WTC11 (cell line): Measurements from ENCODE around the gene PAPLN. TPM values are rescaled to one million over a fixed set of nuclear protein-coding genes. Genes with fewer than 3 reads are reported as not detected.

Experiments used
- ATAC-seq: fragments of 200-7000 bp; cut with Tn5 transposase; 2 replicates; pipeline ENCODE4 v1.10.0; 2021; ENCODE audit warnings: mild to moderate bottlenecking, moderate library complexity
- CTCF ChIA-PET: fragments of 300-600 bp; sonication (Branson Sonifier 250); formaldehyde crosslinking; loops from one replicate; lab custom pipeline; 2021; ENCODE audit warnings: antibody characterized with exemption; lab: Charles Lee
- POLR2A ChIA-PET: fragments of 350-600 bp; sonication (Branson Sonifier 250); formaldehyde crosslinking; loops from one replicate; lab custom pipeline; 2021; ENCODE audit warnings: antibody characterized with exemption; lab: Charles Lee
- DNase-seq: peaks from one replicate; pipeline ENCODE4 v3.0.0; 2021; ENCODE audit warnings: low spot score
- H3K27ac Mint-ChIP-seq: 2 replicates; pipeline ENCODE4 v1.8.0; 2021; ENCODE audit warnings: mixed read lengths
- H3K27me3 Mint-ChIP-seq: 2 replicates; pipeline ENCODE4 v1.8.0; 2021; ENCODE audit warnings: low read depth, mild to moderate bottlenecking, moderate library complexity, mixed read lengths
- H3K36me3 Mint-ChIP-seq: 2 replicates; pipeline ENCODE4 v1.8.0; 2021; ENCODE audit warnings: mixed read lengths
- H3K4me1 Mint-ChIP-seq: 2 replicates; pipeline ENCODE4 v1.8.0; 2022; ENCODE audit warnings: mixed read lengths
- H3K4me3 Mint-ChIP-seq: 2 replicates; pipeline ENCODE4 v1.8.0; 2021; ENCODE audit warnings: mild to moderate bottlenecking, moderate library complexity, mixed read lengths
- H3K9me3 Mint-ChIP-seq: 2 replicates; pipeline ENCODE4 v1.8.0; 2021; ENCODE audit warnings: mixed read lengths
- CBFB ChIP-seq: sonication (generic); formaldehyde crosslinking; IDR thresholded peaks from 2 replicates; pipeline ENCODE4 v1.8.1; 2022; ENCODE audit warnings: mild to moderate bottlenecking, low read depth, missing genetic modification reagents
- ELF4 ChIP-seq: sonication (generic); formaldehyde crosslinking; IDR thresholded peaks from 2 replicates; pipeline ENCODE4 v1.8.1; 2022; ENCODE audit warnings: low read depth, mild to moderate bottlenecking, moderate library complexity, missing genetic modification reagents
- FOXK1 ChIP-seq: sonication (generic); formaldehyde crosslinking; IDR thresholded peaks from 2 replicates; pipeline ENCODE4 v1.8.0; 2022; ENCODE audit warnings: mild to moderate bottlenecking, moderate library complexity, missing genetic modification reagents
- GRHL2 ChIP-seq: fragments of 250-450 bp; sonication (Bioruptor Pico); IDR thresholded peaks from 2 replicates; pipeline ENCODE4 v1.8.0; 2022; ENCODE audit warnings: mild to moderate bottlenecking, moderate library complexity; ENCODE audit not compliant: insufficient replicate concordance, severe bottlenecking
- HMGA2 ChIP-seq: fragments of 250-450 bp; sonication (Bioruptor Pico); IDR thresholded peaks from 2 replicates; pipeline ENCODE4 v1.4.0; 2021; ENCODE audit warnings: mild to moderate bottlenecking, moderate library complexity
- JAZF1 ChIP-seq: fragments of 250-450 bp; sonication (Bioruptor Pico); IDR thresholded peaks from 2 replicates; pipeline ENCODE4 v1.9.0; 2021; ENCODE audit warnings: moderate library complexity, mild to moderate bottlenecking, inconsistent platforms
- NR3C1 ChIP-seq: sonication (generic); formaldehyde crosslinking; conservative IDR thresholded peaks from 2 replicates; pipeline ENCODE4 v1.8.1; 2023; ENCODE audit warnings: low read depth, mild to moderate bottlenecking, missing genetic modification reagents
- PRRX2 ChIP-seq: fragments of 250-450 bp; sonication (Bioruptor Pico); IDR thresholded peaks from 2 replicates; pipeline ENCODE4 v1.8.0; 2021; ENCODE audit warnings: mild to moderate bottlenecking
- RELA ChIP-seq: sonication (generic); formaldehyde crosslinking; IDR thresholded peaks from 2 replicates; pipeline ENCODE4 v1.8.1; 2022; ENCODE audit warnings: missing genetic modification reagents, mild to moderate bottlenecking, borderline replicate concordance
- ZNF219 ChIP-seq: sonication (generic); formaldehyde crosslinking; IDR thresholded peaks from 2 replicates; pipeline ENCODE4 v1.8.0; 2023; ENCODE audit warnings: missing genetic modification reagents, mild to moderate bottlenecking, borderline replicate concordance
- ZNF396 ChIP-seq: fragments of 250-450 bp; sonication (Bioruptor Pico); IDR thresholded peaks from 2 replicates; pipeline ENCODE4 v1.8.0; 2021; ENCODE audit warnings: mild to moderate bottlenecking, moderate library complexity, borderline replicate concordance
- ZNF423 ChIP-seq: fragments of 250-450 bp; sonication (Bioruptor Pico); IDR thresholded peaks from 2 replicates; pipeline ENCODE4 v2.1.2; 2022; ENCODE audit warnings: mild to moderate bottlenecking, moderate library complexity
- total RNA-seq: library from RNA; stranded (reverse); gene quantifications from 3 replicates; pipeline ENCODE4 v1.2.3, GENCODE V29; 2021
- TF ChIP-seq, protein P1 (sequence below): sonication (generic); formaldehyde crosslinking; IDR thresholded peaks from 2 replicates; pipeline ENCODE4 v1.8.1; 2023; ENCODE audit warnings: mild to moderate bottlenecking, moderate library complexity, missing genetic modification reagents
- TF ChIP-seq, protein P2 (sequence below): sonication (generic); formaldehyde crosslinking; IDR thresholded peaks from 2 replicates; pipeline ENCODE4 v1.8.1; 2023; ENCODE audit warnings: mild to moderate bottlenecking, missing genetic modification reagents, moderate library complexity
- TF ChIP-seq, protein P3 (sequence below): fragments of 250-450 bp; sonication (Bioruptor Pico); IDR thresholded peaks from 2 replicates; pipeline ENCODE4 v1.9.0; 2021; ENCODE audit warnings: moderate library complexity, mild to moderate bottlenecking, inconsistent platforms, borderline replicate concordance
- TF ChIP-seq, protein P4 (sequence below): fragments of 250-450 bp; sonication (Bioruptor Pico); conservative IDR thresholded peaks from 2 replicates; pipeline ENCODE4 v1.9.0; 2021; ENCODE audit warnings: mild to moderate bottlenecking
- TF ChIP-seq, protein P5 (sequence below): fragments of 250-450 bp; sonication (Bioruptor Pico); IDR thresholded peaks from 2 replicates; pipeline ENCODE4 v1.9.0; 2021; ENCODE audit warnings: mild to moderate bottlenecking, borderline replicate concordance
- TF ChIP-seq, protein P6 (sequence below): sonication (generic); formaldehyde crosslinking; IDR thresholded peaks from 2 replicates; pipeline ENCODE4 v1.8.1; 2022; ENCODE audit warnings: low read depth, mild to moderate bottlenecking, moderate library complexity, missing genetic modification reagents, borderline replicate concordance
- TF ChIP-seq, protein P7 (sequence below): sonication (generic); formaldehyde crosslinking; IDR thresholded peaks from 2 replicates; pipeline ENCODE4 v1.8.0; 2022; ENCODE audit warnings: mild to moderate bottlenecking, missing genetic modification reagents
- TF ChIP-seq, protein P8 (sequence below): sonication (generic); formaldehyde crosslinking; conservative IDR thresholded peaks from 2 replicates; pipeline ENCODE4 v1.8.1; 2022; ENCODE audit warnings: mild to moderate bottlenecking, missing genetic modification reagents

Gene PAPLN
- total RNA-seq, 1 experiment from 2014 or later = 9.3 TPM

DNA sequence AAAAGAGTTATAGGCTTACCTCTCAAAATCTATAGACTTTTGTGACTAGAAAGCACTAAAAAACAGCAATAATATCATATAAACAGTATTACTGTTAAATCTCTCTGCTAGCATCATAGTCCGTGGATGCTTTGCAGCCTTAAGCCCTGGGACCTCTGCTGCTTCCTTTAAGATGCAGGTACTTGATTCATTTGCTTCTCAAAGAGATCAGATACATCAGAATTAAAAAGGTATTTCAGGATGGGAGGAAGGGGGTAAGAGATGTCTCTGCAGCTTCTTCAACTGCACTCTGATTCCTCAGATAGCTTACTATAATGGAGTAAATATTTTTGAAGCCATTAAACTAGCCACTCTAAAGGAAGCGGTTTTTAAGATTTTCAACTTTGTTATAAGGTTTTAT lies 49.3 kb downstream of the PAPLN start:
- TF ChIP-seq, protein P1, sequence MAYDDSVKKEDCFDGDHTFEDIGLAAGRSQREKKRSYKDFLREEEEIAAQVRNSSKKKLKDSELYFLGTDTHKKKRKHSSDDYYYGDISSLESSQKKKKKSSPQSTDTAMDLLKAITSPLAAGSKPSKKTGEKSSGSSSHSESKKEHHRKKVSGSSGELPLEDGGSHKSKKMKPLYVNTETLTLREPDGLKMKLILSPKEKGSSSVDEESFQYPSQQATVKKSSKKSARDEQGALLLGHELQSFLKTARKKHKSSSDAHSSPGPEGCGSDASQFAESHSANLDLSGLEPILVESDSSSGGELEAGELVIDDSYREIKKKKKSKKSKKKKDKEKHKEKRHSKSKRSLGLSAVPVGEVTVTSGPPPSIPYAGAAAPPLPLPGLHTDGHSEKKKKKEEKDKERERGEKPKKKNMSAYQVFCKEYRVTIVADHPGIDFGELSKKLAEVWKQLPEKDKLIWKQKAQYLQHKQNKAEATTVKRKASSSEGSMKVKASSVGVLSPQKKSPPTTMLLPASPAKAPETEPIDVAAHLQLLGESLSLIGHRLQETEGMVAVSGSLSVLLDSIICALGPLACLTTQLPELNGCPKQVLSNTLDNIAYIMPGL = no peak
- TF ChIP-seq ZNF219 (CRISPR knock-in tag) = no peak
- TF ChIP-seq, protein P2, sequence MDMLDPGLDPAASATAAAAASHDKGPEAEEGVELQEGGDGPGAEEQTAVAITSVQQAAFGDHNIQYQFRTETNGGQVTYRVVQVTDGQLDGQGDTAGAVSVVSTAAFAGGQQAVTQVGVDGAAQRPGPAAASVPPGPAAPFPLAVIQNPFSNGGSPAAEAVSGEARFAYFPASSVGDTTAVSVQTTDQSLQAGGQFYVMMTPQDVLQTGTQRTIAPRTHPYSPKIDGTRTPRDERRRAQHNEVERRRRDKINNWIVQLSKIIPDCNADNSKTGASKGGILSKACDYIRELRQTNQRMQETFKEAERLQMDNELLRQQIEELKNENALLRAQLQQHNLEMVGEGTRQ (CRISPR knock-in tag) = no peak
- TF ChIP-seq, protein P3, sequence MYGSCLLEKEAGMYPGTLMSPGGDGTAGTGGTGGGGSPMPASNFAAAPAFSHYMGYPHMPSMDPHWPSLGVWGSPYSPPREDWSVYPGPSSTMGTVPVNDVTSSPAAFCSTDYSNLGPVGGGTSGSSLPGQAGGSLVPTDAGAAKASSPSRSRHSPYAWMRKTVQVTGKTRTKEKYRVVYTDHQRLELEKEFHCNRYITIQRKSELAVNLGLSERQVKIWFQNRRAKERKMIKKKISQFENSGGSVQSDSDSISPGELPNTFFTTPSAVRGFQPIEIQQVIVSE (CRISPR knock-in tag) = no peak
- TF ChIP-seq FOXK1 (CRISPR knock-in tag) = no peak
- TF ChIP-seq, protein P4, sequence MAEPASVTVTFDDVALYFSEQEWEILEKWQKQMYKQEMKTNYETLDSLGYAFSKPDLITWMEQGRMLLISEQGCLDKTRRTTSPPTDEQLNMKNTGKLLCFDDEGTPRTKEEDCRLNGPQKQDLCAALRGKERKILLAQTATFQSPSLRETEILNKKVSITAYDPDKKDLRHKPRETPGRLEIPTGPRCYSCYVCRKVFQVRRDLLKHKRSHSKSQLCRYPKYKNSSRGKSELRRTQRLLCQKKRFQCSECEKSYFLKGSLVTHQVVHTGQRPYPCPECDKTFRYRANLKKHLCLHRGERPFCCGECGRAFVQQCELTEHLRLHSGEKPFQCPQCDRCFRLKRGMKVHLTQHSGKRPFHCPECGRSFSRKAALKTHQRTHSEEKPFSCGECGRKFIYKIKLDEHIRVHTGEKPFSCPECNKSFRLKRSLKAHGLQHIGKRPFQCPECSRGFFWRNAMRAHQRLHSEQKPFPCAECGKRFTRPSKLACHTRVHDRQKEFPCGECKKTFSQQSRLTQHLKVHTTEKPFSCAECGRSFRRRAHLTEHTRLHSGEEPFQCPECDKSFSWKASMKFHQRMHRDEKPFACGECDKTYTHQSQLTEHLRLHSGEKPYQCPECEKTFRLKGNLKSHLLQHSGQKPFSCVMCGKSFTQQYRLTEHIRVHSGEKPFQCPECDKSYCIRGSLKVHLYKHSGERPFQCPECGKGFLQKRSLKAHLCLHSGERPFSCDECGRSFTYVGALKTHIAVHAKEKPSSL (CRISPR knock-in tag) = no peak

DNA sequence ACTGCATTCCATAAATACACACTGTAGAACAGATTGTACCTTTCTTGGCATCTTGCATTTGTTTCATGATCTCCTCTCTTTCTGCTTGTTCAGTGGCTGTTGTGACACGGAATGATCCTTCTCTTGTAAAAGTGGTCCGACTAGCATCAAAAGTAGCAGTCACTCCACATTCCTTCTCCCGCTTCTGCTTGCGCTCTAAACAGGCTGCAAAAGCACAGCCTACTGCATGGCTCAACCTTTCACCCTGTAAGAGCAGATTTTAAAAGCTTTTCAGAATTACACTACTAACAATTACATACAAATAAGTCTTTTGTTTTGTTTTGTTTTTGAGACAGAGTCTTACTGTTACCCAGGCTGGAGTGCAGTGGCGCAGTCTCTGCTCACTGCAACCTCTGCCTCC lies 49.8 kb downstream of the PAPLN start:
- peak; percentile 25 for ATAC-seq
- Mint-ChIP-seq H3K27ac (peak overlapping the region; percentile 67), H3K4me1 (peaks cover 66% of the 10 kb centered on the region), H3K4me3 (peak overlapping the region; percentile 12), H3K9me3 (no peaks in the 10 kb centered on the region), H3K36me3 (peaks cover 22% of the 10 kb centered on the region), H3K27me3 (peaks cover 14% of the 10 kb centered on the region)
- ChIA-PET CTCF (interaction anchor here (1.6 to 3.0 kb wide), 4 partner anchors 9 to 171 kb away, joined by 6 to 23 read pairs (median 12); partner anchors contain the start of gene NUMB), POLR2A (interaction anchor here (0.8 kb wide), 1 partner anchor 204 kb away, joined by 3 read pairs; the partner anchor contains the start of gene RIOX1)
- DNase-seq = no peak
- no peak for TF ChIP-seq ELF4 (CRISPR knock-in tag)
- TF ChIP-seq, protein P5, sequence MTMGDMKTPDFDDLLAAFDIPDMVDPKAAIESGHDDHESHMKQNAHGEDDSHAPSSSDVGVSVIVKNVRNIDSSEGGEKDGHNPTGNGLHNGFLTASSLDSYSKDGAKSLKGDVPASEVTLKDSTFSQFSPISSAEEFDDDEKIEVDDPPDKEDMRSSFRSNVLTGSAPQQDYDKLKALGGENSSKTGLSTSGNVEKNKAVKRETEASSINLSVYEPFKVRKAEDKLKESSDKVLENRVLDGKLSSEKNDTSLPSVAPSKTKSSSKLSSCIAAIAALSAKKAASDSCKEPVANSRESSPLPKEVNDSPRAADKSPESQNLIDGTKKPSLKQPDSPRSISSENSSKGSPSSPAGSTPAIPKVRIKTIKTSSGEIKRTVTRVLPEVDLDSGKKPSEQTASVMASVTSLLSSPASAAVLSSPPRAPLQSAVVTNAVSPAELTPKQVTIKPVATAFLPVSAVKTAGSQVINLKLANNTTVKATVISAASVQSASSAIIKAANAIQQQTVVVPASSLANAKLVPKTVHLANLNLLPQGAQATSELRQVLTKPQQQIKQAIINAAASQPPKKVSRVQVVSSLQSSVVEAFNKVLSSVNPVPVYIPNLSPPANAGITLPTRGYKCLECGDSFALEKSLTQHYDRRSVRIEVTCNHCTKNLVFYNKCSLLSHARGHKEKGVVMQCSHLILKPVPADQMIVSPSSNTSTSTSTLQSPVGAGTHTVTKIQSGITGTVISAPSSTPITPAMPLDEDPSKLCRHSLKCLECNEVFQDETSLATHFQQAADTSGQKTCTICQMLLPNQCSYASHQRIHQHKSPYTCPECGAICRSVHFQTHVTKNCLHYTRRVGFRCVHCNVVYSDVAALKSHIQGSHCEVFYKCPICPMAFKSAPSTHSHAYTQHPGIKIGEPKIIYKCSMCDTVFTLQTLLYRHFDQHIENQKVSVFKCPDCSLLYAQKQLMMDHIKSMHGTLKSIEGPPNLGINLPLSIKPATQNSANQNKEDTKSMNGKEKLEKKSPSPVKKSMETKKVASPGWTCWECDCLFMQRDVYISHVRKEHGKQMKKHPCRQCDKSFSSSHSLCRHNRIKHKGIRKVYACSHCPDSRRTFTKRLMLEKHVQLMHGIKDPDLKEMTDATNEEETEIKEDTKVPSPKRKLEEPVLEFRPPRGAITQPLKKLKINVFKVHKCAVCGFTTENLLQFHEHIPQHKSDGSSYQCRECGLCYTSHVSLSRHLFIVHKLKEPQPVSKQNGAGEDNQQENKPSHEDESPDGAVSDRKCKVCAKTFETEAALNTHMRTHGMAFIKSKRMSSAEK (CRISPR knock-in tag) = no peak
- TF ChIP-seq, protein P6, sequence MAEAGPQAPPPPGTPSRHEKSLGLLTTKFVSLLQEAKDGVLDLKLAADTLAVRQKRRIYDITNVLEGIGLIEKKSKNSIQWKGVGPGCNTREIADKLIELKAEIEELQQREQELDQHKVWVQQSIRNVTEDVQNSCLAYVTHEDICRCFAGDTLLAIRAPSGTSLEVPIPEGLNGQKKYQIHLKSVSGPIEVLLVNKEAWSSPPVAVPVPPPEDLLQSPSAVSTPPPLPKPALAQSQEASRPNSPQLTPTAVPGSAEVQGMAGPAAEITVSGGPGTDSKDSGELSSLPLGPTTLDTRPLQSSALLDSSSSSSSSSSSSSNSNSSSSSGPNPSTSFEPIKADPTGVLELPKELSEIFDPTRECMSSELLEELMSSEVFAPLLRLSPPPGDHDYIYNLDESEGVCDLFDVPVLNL (CRISPR knock-in tag) = no peak
- no peak for TF ChIP-seq ZNF219 (CRISPR knock-in tag)
- TF ChIP-seq HMGA2 = no peak
- TF ChIP-seq, protein P7, sequence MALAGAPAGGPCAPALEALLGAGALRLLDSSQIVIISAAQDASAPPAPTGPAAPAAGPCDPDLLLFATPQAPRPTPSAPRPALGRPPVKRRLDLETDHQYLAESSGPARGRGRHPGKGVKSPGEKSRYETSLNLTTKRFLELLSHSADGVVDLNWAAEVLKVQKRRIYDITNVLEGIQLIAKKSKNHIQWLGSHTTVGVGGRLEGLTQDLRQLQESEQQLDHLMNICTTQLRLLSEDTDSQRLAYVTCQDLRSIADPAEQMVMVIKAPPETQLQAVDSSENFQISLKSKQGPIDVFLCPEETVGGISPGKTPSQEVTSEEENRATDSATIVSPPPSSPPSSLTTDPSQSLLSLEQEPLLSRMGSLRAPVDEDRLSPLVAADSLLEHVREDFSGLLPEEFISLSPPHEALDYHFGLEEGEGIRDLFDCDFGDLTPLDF (CRISPR knock-in tag) = no peak
- no peak for TF ChIP-seq ZNF396 (CRISPR knock-in tag)
- no peak for TF ChIP-seq NR3C1 (CRISPR knock-in tag)
- TF ChIP-seq, protein P8, sequence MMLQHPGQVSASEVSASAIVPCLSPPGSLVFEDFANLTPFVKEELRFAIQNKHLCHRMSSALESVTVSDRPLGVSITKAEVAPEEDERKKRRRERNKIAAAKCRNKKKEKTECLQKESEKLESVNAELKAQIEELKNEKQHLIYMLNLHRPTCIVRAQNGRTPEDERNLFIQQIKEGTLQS = no peak
- TF ChIP-seq, protein P3 (CRISPR knock-in tag) = no peak
- TF ChIP-seq JAZF1 = no peak
- no peak for TF ChIP-seq FOXK1 (CRISPR knock-in tag)
- TF ChIP-seq PRRX2 (CRISPR knock-in tag) = no peak
- TF ChIP-seq ZNF423 = no peak
- TF ChIP-seq CBFB = no peak
- TF ChIP-seq GRHL2 = no peak
- no peak for TF ChIP-seq RELA

More for the DNA sequence above, 49.3 kb downstream of the PAPLN start:
- peaks cover 18% of the 10 kb centered on the region for H3K27me3 Mint-ChIP-seq
- CTCF ChIA-PET = interaction anchor here (0.6 to 3.0 kb wide), 6 partner anchors 9 to 340 kb away, joined by 3 to 23 read pairs (median 8); partner anchors contain the start of gene NUMB
- H3K36me3 Mint-ChIP-seq = peaks cover 21% of the 10 kb centered on the region
- POLR2A ChIA-PET = no interaction called here
- H3K4me1 Mint-ChIP-seq = peaks cover 66% of the 10 kb centered on the region
- H3K4me3 Mint-ChIP-seq = peak overlapping the region; percentile 12
- no peak overlapping the region for H3K27ac Mint-ChIP-seq
- DNase-seq (no peak), ATAC-seq (peak; percentile 50)
- no peaks in the 10 kb centered on the region for H3K9me3 Mint-ChIP-seq
